HEK293 (cell line): Measurements from ENCODE around the gene L3MBTL3.

ENCODE experiments used
- CTCF ChIA-PET: fragments of 350-600 bp; formaldehyde crosslinking; extraction: SDS; loops from one replicate; lab custom pipeline; 2021; ENCODE audit warnings: antibody characterized with exemption; lab: Yijun Ruan, JAX
- POLR2A ChIA-PET: fragments of 300-600 bp; formaldehyde crosslinking; extraction: SDS; loops from one replicate; lab custom pipeline; 2020; ENCODE audit warnings: antibody characterized with exemption, inconsistent platforms; lab: Yijun Ruan, JAX
- H3K27ac ChIP-seq: fragments of 200-500 bp; sonication (Bioruptor generic); 2 replicates; pipeline ENCODE4 v1.5.1; 2014; ENCODE audit warnings: low read depth, low read length, control low read depth, inconsistent platforms; ENCODE audit errors: extremely low read depth
- H3K36me3 ChIP-seq, 2 experiments: fragments of 200-500 bp in 1 of 2; sonication (Bioruptor generic) in 1 of 2; 1 replicate in 1 of 2; 2 replicates in 1 of 2; pipeline ENCODE4 v1.5.1; 2014 to 2017; ENCODE audit warnings: inconsistent platforms in 2 of 2, low read length in 2 of 2; ENCODE audit not compliant: control insufficient read depth in 2 of 2, insufficient read depth in 1 of 2
- H3K4me1 ChIP-seq: fragments of 200-500 bp; sonication (Bioruptor generic); 2 replicates; pipeline ENCODE4 v1.5.1; 2014; ENCODE audit warnings: mild to moderate bottlenecking, low read length, inconsistent platforms; ENCODE audit not compliant: control insufficient read depth, insufficient read depth
- H3K4me3 ChIP-seq: 2 replicates; pipeline ENCODE4 v1.5.1; 2011; ENCODE audit warnings: low read depth, mild to moderate bottlenecking, control low read depth, low read length, moderate library complexity
- H3K9me3 ChIP-seq: fragments of 200-500 bp; sonication (Bioruptor generic); 2 replicates; pipeline ENCODE4 v1.5.1; 2014; ENCODE audit warnings: low read depth, low read length, inconsistent platforms; ENCODE audit not compliant: control insufficient read depth, insufficient read depth
- FEZF1 ChIP-seq: fragments of 450-650 bp; formaldehyde crosslinking; IDR thresholded peaks from 2 replicates; pipeline ENCODE4 v1.5.1; 2016; ENCODE audit warnings: missing biosample characterization, missing genetic modification characterization
- HOXD13 ChIP-seq: sonication (generic); formaldehyde crosslinking; IDR thresholded peaks from 2 replicates; pipeline ENCODE4 v1.8.0; 2022; ENCODE audit warnings: missing genetic modification reagents, borderline replicate concordance
- OSR2 ChIP-seq: fragments of 450-650 bp; formaldehyde crosslinking; IDR thresholded peaks from 2 replicates; pipeline ENCODE4 v1.5.1; 2016; ENCODE audit warnings: missing biosample characterization, missing genetic modification characterization
- ZFP3 ChIP-seq: fragments of 450-650 bp; formaldehyde crosslinking; IDR thresholded peaks from 2 replicates; pipeline ENCODE4 v1.5.1; 2016; ENCODE audit warnings: low read depth, missing biosample characterization, missing genetic modification characterization
- ZIC2 ChIP-seq: fragments of 450-650 bp; formaldehyde crosslinking; IDR thresholded peaks from 2 replicates; pipeline ENCODE4 v1.5.1; 2016; ENCODE audit warnings: missing biosample characterization, missing genetic modification characterization
- ZNF169 ChIP-seq: fragments of 450-650 bp; formaldehyde crosslinking; IDR thresholded peaks from 2 replicates; pipeline ENCODE4 v1.5.1; 2016; ENCODE audit warnings: missing biosample characterization, missing genetic modification characterization
- ZNF19 ChIP-seq: fragments of 450-650 bp; formaldehyde crosslinking; IDR thresholded peaks from 2 replicates; pipeline ENCODE4; 2016; ENCODE audit warnings: missing biosample characterization, missing genetic modification characterization, low read depth
- ZNF2 ChIP-seq: fragments of 450-650 bp; formaldehyde crosslinking; IDR thresholded peaks from 2 replicates; pipeline ENCODE4 v1.5.1; 2016; ENCODE audit warnings: missing biosample characterization, missing genetic modification characterization
- ZNF211 ChIP-seq: fragments of 450-650 bp; formaldehyde crosslinking; IDR thresholded peaks from 2 replicates; pipeline ENCODE4 v1.5.1; 2016; ENCODE audit warnings: low read depth, missing biosample characterization, missing genetic modification characterization
- ZNF600 ChIP-seq: fragments of 450-650 bp; formaldehyde crosslinking; IDR thresholded peaks from 2 replicates; pipeline ENCODE4 v1.5.1; 2016; ENCODE audit warnings: missing biosample characterization, missing genetic modification characterization
- ZNF623 ChIP-seq: fragments of 450-650 bp; formaldehyde crosslinking; IDR thresholded peaks from 2 replicates; pipeline ENCODE4 v1.5.1; 2016; ENCODE audit warnings: missing biosample characterization, missing genetic modification characterization
- ZNF660 ChIP-seq: fragments of 450-650 bp; IDR thresholded peaks from 2 replicates; pipeline ENCODE4 v1.5.1; 2018; ENCODE audit warnings: missing biosample characterization, mild to moderate bottlenecking, missing genetic modification characterization
- ZNF670 ChIP-seq: fragments of 450-650 bp; formaldehyde crosslinking; IDR thresholded peaks from 2 replicates; pipeline ENCODE4 v1.5.1; 2016; ENCODE audit warnings: missing biosample characterization, missing genetic modification characterization, low read depth
- ZNF677 ChIP-seq: fragments of 450-650 bp; IDR thresholded peaks from 2 replicates; pipeline ENCODE4 v1.5.0; 2018; ENCODE audit warnings: missing biosample characterization, mild to moderate bottlenecking, missing genetic modification characterization, moderate library complexity
- ZNF747 ChIP-seq: fragments of 450-650 bp; formaldehyde crosslinking; IDR thresholded peaks from 2 replicates; pipeline ENCODE4 v1.5.1; 2016; ENCODE audit warnings: missing biosample characterization, missing genetic modification characterization
- ZSCAN16 ChIP-seq: fragments of 450-650 bp; formaldehyde crosslinking; IDR thresholded peaks from 2 replicates; pipeline ENCODE4 v1.5.1; 2016; ENCODE audit warnings: missing biosample characterization, missing genetic modification characterization
- TF ChIP-seq, protein P1 (sequence below): fragments of 450-650 bp; formaldehyde crosslinking; IDR thresholded peaks from 2 replicates; pipeline ENCODE4 v1.5.1; 2017; ENCODE audit warnings: missing biosample characterization, missing genetic modification characterization
- TF ChIP-seq, protein P2 (sequence below): fragments of 450-650 bp; formaldehyde crosslinking; IDR thresholded peaks from 2 replicates; pipeline ENCODE4 v1.5.1; 2016; ENCODE audit warnings: missing biosample characterization, missing genetic modification characterization, low read depth
- TF ChIP-seq, protein P3 (sequence below): fragments of 450-650 bp; formaldehyde crosslinking; IDR thresholded peaks from 2 replicates; pipeline ENCODE4 v1.5.1; 2016; ENCODE audit warnings: missing biosample characterization, missing genetic modification characterization

The L3MBTL3 gene

GRCh38 chr6:130188207-130188899 lies 170.0 kb downstream of the L3MBTL3 start:
- Histone ChIP-seq H3K27ac (no peak overlapping the region), H3K4me1 (no peaks in the 10 kb centered on the region), H3K9me3 (no peaks in the 10 kb centered on the region), H3K36me3 (no peaks in the 10 kb centered on the region), H3K4me3 (no peak overlapping the region)
- TF ChIP-seq ZNF747 (no peak), HOXD13 (no peak), FEZF1 (no peak), ZIC2 (tag by site-specific recombination) (no peak), ZNF670 (tag by site-specific recombination) (no peak), OSR2 (tag by site-specific recombination) (no peak), ZNF19 (tag by site-specific recombination) (no peak), ZNF169 (no peak), ZSCAN16 (tag by site-specific recombination) (no peak), ZNF2 (tag by site-specific recombination) (no peak), ZNF677 (tag by site-specific recombination) (no peak), ZNF211 (no peak)
- TF ChIP-seq, protein P1, sequence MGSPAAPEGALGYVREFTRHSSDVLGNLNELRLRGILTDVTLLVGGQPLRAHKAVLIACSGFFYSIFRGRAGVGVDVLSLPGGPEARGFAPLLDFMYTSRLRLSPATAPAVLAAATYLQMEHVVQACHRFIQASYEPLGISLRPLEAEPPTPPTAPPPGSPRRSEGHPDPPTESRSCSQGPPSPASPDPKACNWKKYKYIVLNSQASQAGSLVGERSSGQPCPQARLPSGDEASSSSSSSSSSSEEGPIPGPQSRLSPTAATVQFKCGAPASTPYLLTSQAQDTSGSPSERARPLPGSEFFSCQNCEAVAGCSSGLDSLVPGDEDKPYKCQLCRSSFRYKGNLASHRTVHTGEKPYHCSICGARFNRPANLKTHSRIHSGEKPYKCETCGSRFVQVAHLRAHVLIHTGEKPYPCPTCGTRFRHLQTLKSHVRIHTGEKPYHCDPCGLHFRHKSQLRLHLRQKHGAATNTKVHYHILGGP (tag by site-specific recombination), result no peak
- POLR2A ChIA-PET, result no interaction called here
- CTCF ChIA-PET, result interaction anchor here (0.6 to 1.3 kb wide), 3 partner anchors 12 to 510 kb away, joined by 3 to 4 read pairs (median 3); no protein-coding TSS in a partner anchor

DNA sequence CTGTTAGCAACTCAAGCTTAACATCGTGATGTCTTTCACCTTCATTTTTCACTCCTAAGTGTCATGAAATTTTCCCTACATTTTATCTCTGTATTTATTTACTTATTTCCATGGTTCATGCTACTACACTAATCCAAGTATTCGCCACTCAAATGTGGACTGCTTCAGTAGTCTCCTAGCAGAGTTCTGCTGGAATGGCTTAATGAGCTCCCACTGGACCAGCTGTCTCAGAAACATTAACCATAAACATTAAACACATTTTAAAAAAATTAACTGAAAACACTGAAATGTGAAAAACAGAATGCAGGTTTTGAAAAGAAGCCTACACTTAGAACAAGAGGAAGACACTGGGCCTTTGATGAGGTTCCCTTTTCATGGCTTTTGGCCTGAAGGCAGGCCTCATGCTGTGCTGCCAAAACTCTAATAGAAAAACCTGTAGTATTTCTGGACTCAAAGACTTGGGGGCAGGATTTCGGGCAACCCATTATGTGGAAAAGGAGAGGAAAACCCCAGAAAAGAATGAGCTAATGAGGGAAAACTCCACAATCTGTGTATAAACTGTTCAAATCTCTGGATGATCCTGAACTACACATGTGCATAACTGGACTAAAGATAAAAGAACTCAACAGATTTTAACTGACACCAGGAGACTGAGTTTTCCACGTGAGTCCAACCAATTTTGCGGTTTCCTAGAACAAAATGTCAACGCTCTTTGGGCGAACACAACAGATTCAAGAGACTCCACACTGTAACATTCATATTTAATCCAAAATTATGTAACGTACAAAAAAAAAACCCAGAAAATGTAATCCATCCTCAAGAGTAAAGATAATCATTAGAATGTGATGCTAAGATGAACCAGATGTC lies 171.4 kb downstream of the L3MBTL3 start:
- POLR2A ChIA-PET, result no interaction called here
- CTCF ChIA-PET, result no interaction called here

More for the DNA sequence above, 171.4 kb downstream of the L3MBTL3 start:
- no peak for TF ChIP-seq ZNF623 (tag by site-specific recombination)
- TF ChIP-seq, protein P2, sequence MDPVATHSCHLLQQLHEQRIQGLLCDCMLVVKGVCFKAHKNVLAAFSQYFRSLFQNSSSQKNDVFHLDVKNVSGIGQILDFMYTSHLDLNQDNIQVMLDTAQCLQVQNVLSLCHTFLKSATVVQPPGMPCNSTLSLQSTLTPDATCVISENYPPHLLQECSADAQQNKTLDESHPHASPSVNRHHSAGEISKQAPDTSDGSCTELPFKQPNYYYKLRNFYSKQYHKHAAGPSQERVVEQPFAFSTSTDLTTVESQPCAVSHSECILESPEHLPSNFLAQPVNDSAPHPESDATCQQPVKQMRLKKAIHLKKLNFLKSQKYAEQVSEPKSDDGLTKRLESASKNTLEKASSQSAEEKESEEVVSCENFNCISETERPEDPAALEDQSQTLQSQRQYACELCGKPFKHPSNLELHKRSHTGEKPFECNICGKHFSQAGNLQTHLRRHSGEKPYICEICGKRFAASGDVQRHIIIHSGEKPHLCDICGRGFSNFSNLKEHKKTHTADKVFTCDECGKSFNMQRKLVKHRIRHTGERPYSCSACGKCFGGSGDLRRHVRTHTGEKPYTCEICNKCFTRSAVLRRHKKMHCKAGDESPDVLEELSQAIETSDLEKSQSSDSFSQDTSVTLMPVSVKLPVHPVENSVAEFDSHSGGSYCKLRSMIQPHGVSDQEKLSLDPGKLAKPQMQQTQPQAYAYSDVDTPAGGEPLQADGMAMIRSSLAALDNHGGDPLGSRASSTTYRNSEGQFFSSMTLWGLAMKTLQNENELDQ, result no peak
- TF ChIP-seq ZNF600, result no peak
- TF ChIP-seq, protein P3, sequence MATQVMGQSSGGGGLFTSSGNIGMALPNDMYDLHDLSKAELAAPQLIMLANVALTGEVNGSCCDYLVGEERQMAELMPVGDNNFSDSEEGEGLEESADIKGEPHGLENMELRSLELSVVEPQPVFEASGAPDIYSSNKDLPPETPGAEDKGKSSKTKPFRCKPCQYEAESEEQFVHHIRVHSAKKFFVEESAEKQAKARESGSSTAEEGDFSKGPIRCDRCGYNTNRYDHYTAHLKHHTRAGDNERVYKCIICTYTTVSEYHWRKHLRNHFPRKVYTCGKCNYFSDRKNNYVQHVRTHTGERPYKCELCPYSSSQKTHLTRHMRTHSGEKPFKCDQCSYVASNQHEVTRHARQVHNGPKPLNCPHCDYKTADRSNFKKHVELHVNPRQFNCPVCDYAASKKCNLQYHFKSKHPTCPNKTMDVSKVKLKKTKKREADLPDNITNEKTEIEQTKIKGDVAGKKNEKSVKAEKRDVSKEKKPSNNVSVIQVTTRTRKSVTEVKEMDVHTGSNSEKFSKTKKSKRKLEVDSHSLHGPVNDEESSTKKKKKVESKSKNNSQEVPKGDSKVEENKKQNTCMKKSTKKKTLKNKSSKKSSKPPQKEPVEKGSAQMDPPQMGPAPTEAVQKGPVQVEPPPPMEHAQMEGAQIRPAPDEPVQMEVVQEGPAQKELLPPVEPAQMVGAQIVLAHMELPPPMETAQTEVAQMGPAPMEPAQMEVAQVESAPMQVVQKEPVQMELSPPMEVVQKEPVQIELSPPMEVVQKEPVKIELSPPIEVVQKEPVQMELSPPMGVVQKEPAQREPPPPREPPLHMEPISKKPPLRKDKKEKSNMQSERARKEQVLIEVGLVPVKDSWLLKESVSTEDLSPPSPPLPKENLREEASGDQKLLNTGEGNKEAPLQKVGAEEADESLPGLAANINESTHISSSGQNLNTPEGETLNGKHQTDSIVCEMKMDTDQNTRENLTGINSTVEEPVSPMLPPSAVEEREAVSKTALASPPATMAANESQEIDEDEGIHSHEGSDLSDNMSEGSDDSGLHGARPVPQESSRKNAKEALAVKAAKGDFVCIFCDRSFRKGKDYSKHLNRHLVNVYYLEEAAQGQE (tag by site-specific recombination), result no peak
- TF ChIP-seq ZNF660 (tag by site-specific recombination), result no peak
- TF ChIP-seq ZFP3, result no peak
- no peaks in the 10 kb centered on the region for H3K36me3 ChIP-seq
- H3K4me1 ChIP-seq, result no peaks in the 10 kb centered on the region
- no peak overlapping the region for H3K27ac ChIP-seq
- H3K4me3 ChIP-seq, result no peak overlapping the region
- H3K9me3 ChIP-seq, result no peaks in the 10 kb centered on the region
